ENCODE data around the gene FBXL20. TPM values are rescaled to one million over a fixed set of nuclear protein-coding genes. Genes with fewer than 3 reads are reported as not detected.
"Not testable (repeated sequence)": the region's sequence is repeated elsewhere in the genome, so short reads cannot be mapped to it uniquely, and the experiment has no call there.

FBXL20 gene
- total RNA-seq, 2 donors from 2014 or later, result 15.6 to 18.1 TPM

- Mint-ChIP-seq H3K4me1 (no peaks in the 10 kb centered on the region), H3K27me3 (ENCODE audit: insufficient read depth) (no peaks in the 10 kb centered on the region), H3K36me3 (ENCODE audit: low read depth) (peaks cover 61% of the 10 kb centered on the region), H3K9me3 (no peaks in the 10 kb centered on the region), H3K27ac (peak overlapping the region; percentile 68), H3K4me3 (no peak overlapping the region)
- 83 to 84% methylated on average over 6 to 7 of the region's 7 CpGs for WGBS, 2 experiments (ENCODE audit: insufficient coverage in 1 of 2, insufficient read length in 1 of 2)
- Histone ChIP-seq H3K4me1 (ENCODE audit: control insufficient read depth, insufficient read depth, low read length) (no peaks in the 10 kb centered on the region), H3K27me3 (ENCODE audit: control insufficient read depth, insufficient read depth, low read length, poor library complexity, severe bottlenecking) (no peaks in the 10 kb centered on the region), H3K9ac (ENCODE audit: extremely low read depth, low read length, poor library complexity, severe bottlenecking) (no peak overlapping the region), H3K36me3 (ENCODE audit: control insufficient read depth, insufficient read depth, low read length) (peaks cover 36% of the 10 kb centered on the region), H3K4me3 (ENCODE audit: low read length) (no peak overlapping the region), H3K9me3 (ENCODE audit: control insufficient read depth, low read length) (no peaks in the 10 kb centered on the region), H3K27ac (ENCODE audit: low read depth, low read length) (no peak overlapping the region)
- TF ChIP-seq, protein P1, sequence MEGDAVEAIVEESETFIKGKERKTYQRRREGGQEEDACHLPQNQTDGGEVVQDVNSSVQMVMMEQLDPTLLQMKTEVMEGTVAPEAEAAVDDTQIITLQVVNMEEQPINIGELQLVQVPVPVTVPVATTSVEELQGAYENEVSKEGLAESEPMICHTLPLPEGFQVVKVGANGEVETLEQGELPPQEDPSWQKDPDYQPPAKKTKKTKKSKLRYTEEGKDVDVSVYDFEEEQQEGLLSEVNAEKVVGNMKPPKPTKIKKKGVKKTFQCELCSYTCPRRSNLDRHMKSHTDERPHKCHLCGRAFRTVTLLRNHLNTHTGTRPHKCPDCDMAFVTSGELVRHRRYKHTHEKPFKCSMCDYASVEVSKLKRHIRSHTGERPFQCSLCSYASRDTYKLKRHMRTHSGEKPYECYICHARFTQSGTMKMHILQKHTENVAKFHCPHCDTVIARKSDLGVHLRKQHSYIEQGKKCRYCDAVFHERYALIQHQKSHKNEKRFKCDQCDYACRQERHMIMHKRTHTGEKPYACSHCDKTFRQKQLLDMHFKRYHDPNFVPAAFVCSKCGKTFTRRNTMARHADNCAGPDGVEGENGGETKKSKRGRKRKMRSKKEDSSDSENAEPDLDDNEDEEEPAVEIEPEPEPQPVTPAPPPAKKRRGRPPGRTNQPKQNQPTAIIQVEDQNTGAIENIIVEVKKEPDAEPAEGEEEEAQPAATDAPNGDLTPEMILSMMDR (conservative IDR thresholded peaks at IDR 0.05), result peak; percentile 75
- peak; percentile 89 for DNase-seq
Measured at GRCh38 chr17:39261286-39261685, 140.1 kb downstream of the FBXL20 start.

- DNase-seq, result peak; percentile 84
- WGBS, 2 experiments (ENCODE audit: insufficient coverage in 1 of 2, insufficient read length in 1 of 2), result 83 to 88% methylated on average over 2 to 7 of the region's 7 CpGs
- H3K36me3 Mint-ChIP-seq (ENCODE audit: low read depth), result peaks cover 20% of the 10 kb centered on the region
- TF ChIP-seq, protein P1 (conservative IDR thresholded peaks at IDR 0.05), result peak; percentile 39
- no peak overlapping the region for H3K27ac Mint-ChIP-seq
- Histone ChIP-seq H3K9me3 (ENCODE audit: control insufficient read depth, low read length) (no peaks in the 10 kb centered on the region), H3K36me3 (ENCODE audit: control insufficient read depth, insufficient read depth, low read length) (no peaks in the 10 kb centered on the region), H3K4me3 (ENCODE audit: low read length) (no peak overlapping the region), H3K9ac (ENCODE audit: extremely low read depth, low read length, poor library complexity, severe bottlenecking) (no peak overlapping the region), H3K4me1 (ENCODE audit: control insufficient read depth, insufficient read depth, low read length) (no peaks in the 10 kb centered on the region), H3K27ac (ENCODE audit: low read depth, low read length) (no peak overlapping the region), H3K27me3 (ENCODE audit: control insufficient read depth, insufficient read depth, low read length, poor library complexity, severe bottlenecking) (no peaks in the 10 kb centered on the region)
- peaks cover 5% of the 10 kb centered on the region for H3K4me1 Mint-ChIP-seq
- no peaks in the 10 kb centered on the region for H3K27me3 Mint-ChIP-seq (ENCODE audit: insufficient read depth)
- no peaks in the 10 kb centered on the region for H3K9me3 Mint-ChIP-seq
- no peak overlapping the region for H3K4me3 Mint-ChIP-seq
Measured at GRCh38 chr17:39252788-39253460, 148.5 kb downstream of the FBXL20 start.

- no peak for DNase-seq
- Mint-ChIP-seq H3K36me3 (ENCODE audit: low read depth) (peaks cover 15% of the 10 kb centered on the region), H3K9me3 (no peaks in the 10 kb centered on the region), H3K27me3 (ENCODE audit: insufficient read depth) (no peaks in the 10 kb centered on the region), H3K4me1 (peaks cover 10% of the 10 kb centered on the region), H3K4me3 (no peak overlapping the region), H3K27ac (no peak overlapping the region)
- no peaks in the 10 kb centered on the region for H3K9me3 ChIP-seq (ENCODE audit: control insufficient read depth, low read length)
- H3K27ac ChIP-seq (ENCODE audit: low read depth, low read length), result no peak overlapping the region
- no peaks in the 10 kb centered on the region for H3K36me3 ChIP-seq (ENCODE audit: control insufficient read depth, insufficient read depth, low read length)
- no peaks in the 10 kb centered on the region for H3K27me3 ChIP-seq (ENCODE audit: control insufficient read depth, insufficient read depth, low read length, poor library complexity, severe bottlenecking)
- H3K4me1 ChIP-seq (ENCODE audit: control insufficient read depth, insufficient read depth, low read length), result no peaks in the 10 kb centered on the region
- no CpG with 5 or more reads among the region's 1 CpG for WGBS, 2 experiments (ENCODE audit: insufficient coverage in 1 of 2, insufficient read length in 1 of 2)
- TF ChIP-seq, protein P1 (conservative IDR thresholded peaks at IDR 0.05), result no peak
- H3K4me3 ChIP-seq (ENCODE audit: low read length), result no peak overlapping the region
- no peak overlapping the region for H3K9ac ChIP-seq (ENCODE audit: extremely low read depth, low read length, poor library complexity, severe bottlenecking)
Measured at GRCh38 chr17:39251997-39252396, 149.4 kb downstream of the FBXL20 start.

DNA sequence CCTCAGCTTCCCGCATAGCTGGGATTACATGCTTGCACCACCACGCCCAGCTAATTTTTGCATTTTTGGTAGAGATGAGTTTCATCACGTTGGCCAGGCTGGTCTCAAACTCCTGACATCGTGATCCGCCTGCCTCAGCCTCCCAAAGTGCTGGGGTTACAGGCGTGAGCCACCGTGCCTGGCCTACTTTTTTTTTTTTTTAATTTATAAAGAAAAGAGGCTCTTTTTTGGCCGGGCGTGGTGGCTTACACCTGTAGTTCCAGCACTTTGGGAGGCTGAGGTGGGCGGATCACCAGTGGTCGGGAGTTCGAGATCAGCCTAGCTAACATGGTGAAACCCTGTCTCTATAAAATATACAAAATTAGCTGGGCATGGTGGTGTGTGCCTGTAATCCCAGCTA lies 151.3 kb downstream of the FBXL20 start:
- not testable (repeated sequence) for H3K4me3 ChIP-seq (ENCODE audit: low read length); H3K27me3 ChIP-seq (ENCODE audit: control insufficient read depth, insufficient read depth, low read length, poor library complexity, severe bottlenecking); H3K9me3 ChIP-seq (ENCODE audit: control insufficient read depth, low read length); H3K36me3 Mint-ChIP-seq (ENCODE audit: low read depth); H3K4me1 ChIP-seq (ENCODE audit: control insufficient read depth, insufficient read depth, low read length); H3K9me3 Mint-ChIP-seq; H3K27ac ChIP-seq (ENCODE audit: low read depth, low read length); H3K27me3 Mint-ChIP-seq (ENCODE audit: insufficient read depth); H3K9ac ChIP-seq (ENCODE audit: extremely low read depth, low read length, poor library complexity, severe bottlenecking); H3K36me3 ChIP-seq (ENCODE audit: control insufficient read depth, insufficient read depth, low read length); H3K4me3 Mint-ChIP-seq; H3K4me1 Mint-ChIP-seq; DNase-seq; H3K27ac Mint-ChIP-seq
- 97 to 100% methylated on average over 2 to 12 of the region's 12 CpGs for WGBS, 2 experiments (ENCODE audit: insufficient coverage in 1 of 2, insufficient read length in 1 of 2)

Measured in endodermal cell (in vitro differentiated cells).